Activated T-helper 1 cell treated with anti-CD3 and anti-CD28 coated beads, Interleukin-12 subunit alpha, Interleukin-12 subunit beta, Interleukin-2, Interleukin-4 antibody, amounts not matched to agents 30 ng/mL and 10 ng/mL and 1 ng/mL, durations not matched to agents 14 hours and 24 hours and 36 hours (primary cell): ENCODE measurements around the gene MARK4. TPM values are rescaled to one million over a fixed set of nuclear protein-coding genes. Genes with fewer than 3 reads are reported as not detected.
"Not testable (repeated sequence)": the region's sequence is repeated elsewhere in the genome, so short reads cannot be mapped to it uniquely, and the experiment has no call there.

Experiments used
- DNase-seq: peaks from one replicate; pipeline ENCODE4 v3.0.0; 2021; ENCODE audit warnings: low spot score
- H3K27ac Mint-ChIP-seq: one replicate; pipeline ENCODE4 v1.8.0; 2021; ENCODE audit warnings: mild to moderate bottlenecking, mixed read lengths
- H3K27me3 Mint-ChIP-seq: one replicate; pipeline ENCODE4 v1.8.0; 2022; ENCODE audit warnings: mild to moderate bottlenecking, moderate library complexity, mixed read lengths; ENCODE audit not compliant: insufficient read depth
- H3K36me3 Mint-ChIP-seq: one replicate; pipeline ENCODE4 v1.8.0; 2021; ENCODE audit warnings: low read depth, mixed read lengths
- H3K4me1 Mint-ChIP-seq: one replicate; pipeline ENCODE4 v1.8.0; 2021; ENCODE audit warnings: low read depth, mixed read lengths
- H3K4me3 Mint-ChIP-seq: one replicate; pipeline ENCODE4 v1.8.0; 2021; ENCODE audit warnings: mild to moderate bottlenecking, moderate library complexity, mixed read lengths
- H3K9me3 Mint-ChIP-seq: one replicate; pipeline ENCODE4 v1.8.0; 2021; ENCODE audit warnings: mixed read lengths
- intact Hi-C: fragments of 100-400 bp; cut with micrococcal nuclease; formaldehyde crosslinking; loops from one replicate; pipeline ENCODE4 v1.15.1; 2024
- total RNA-seq: library from RNA; stranded (reverse); gene quantifications from 2 replicates; pipeline ENCODE4 v1.2.3, GENCODE V29; 2022

MARK4 gene
- total RNA-seq, 1 donor from 2014 or later = 27.2 TPM

DNA sequence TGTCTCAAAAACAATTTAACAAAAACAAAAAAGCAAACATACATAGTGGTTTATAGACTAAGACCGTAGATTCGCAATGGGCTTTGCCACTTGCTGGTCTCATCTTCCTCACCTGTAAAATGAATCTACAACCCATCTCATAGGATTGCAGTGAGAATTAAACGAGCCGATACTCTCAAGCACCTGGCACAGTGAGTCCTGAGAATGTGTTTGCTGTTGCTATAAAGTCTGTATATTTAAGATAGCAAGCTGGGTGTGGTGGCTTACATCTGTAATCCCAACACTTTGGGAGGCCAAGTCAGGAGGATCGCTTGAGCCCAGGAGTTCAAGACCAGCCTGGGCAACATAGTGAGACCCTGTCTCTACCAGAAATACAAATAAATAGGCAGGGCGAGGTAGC is 28.3 kb upstream of the MARK4 start:
- no peak for DNase-seq
- peaks cover 21% of the 10 kb centered on the region for H3K27me3 Mint-ChIP-seq
- H3K4me3 Mint-ChIP-seq = no peak overlapping the region
- H3K36me3 Mint-ChIP-seq = no peaks in the 10 kb centered on the region
- intact Hi-C loops = no loop called here
- H3K27ac Mint-ChIP-seq = no peak overlapping the region
- H3K4me1 Mint-ChIP-seq = no peaks in the 10 kb centered on the region
- H3K9me3 Mint-ChIP-seq = no peaks in the 10 kb centered on the region

DNA sequence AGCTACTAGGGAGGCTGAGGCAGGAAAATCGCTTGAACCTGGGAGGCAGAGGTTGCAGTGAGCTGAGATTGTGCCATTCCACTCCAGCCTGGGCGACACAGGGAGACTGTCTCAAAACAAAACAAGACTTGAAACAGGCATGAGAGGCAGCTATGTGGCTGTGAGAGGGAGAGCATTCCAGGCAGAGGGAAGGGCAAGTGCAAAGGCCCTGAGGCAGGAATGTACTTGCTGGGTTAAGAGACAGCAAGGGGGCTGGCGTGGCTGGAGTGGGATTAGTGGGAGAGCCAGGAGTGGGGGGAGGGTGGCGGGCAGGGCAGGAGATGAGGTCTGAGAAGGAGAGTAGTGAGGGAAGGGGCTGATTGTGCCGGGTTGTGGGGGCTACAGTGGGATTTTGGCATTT is 27.2 kb upstream of the MARK4 start:
- Mint-ChIP-seq H3K4me1 (no peaks in the 10 kb centered on the region), H3K36me3 (no peaks in the 10 kb centered on the region), H3K9me3 (no peaks in the 10 kb centered on the region), H3K27me3 (peaks cover 14% of the 10 kb centered on the region), H3K27ac (no peak overlapping the region), H3K4me3 (no peak overlapping the region)
- intact Hi-C loops = no loop called here
- no peak for DNase-seq

GRCh38 chr19:45224645-45225044 is 26.4 kb upstream of the MARK4 start:
- DNase-seq = no peak
- Mint-ChIP-seq H3K36me3 (no peaks in the 10 kb centered on the region), H3K4me1 (no peaks in the 10 kb centered on the region), H3K27me3 (peaks cover 14% of the 10 kb centered on the region), H3K4me3 (no peak overlapping the region), H3K9me3 (no peaks in the 10 kb centered on the region), H3K27ac (no peak overlapping the region)
- intact Hi-C loops = no loop called here

DNA sequence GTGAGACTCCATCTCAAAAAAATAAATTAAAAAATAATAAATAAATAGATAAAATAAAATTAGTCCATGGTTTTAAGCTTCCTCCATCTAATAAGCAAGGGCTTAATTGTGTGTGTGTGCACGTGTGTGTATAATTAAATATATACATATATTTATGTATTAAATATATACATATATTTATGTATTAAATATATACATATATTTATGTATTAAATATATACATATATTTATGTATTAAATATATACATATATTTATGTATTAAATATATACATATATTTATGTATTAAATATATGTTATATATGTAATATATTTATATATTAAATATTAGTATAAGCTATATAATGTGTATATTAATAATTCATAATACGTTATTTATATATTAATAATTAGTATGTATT is 22.0 kb upstream of the MARK4 start:
- H3K4me3 Mint-ChIP-seq, H3K9me3 Mint-ChIP-seq, H3K27ac Mint-ChIP-seq, H3K27me3 Mint-ChIP-seq, H3K36me3 Mint-ChIP-seq, H3K4me1 Mint-ChIP-seq, intact Hi-C loops, DNase-seq: not testable (repeated sequence)

GRCh38 chr19:45231891-45232290 is 19.2 kb upstream of the MARK4 start:
- DNase-seq = no peak
- no peak overlapping the region for H3K27ac Mint-ChIP-seq
- H3K27me3 Mint-ChIP-seq = peaks cover 17% of the 10 kb centered on the region
- H3K4me1 Mint-ChIP-seq = no peaks in the 10 kb centered on the region
- H3K36me3 Mint-ChIP-seq = no peaks in the 10 kb centered on the region
- no peaks in the 10 kb centered on the region for H3K9me3 Mint-ChIP-seq
- no peak overlapping the region for H3K4me3 Mint-ChIP-seq
- intact Hi-C loops = no loop called here

DNA sequence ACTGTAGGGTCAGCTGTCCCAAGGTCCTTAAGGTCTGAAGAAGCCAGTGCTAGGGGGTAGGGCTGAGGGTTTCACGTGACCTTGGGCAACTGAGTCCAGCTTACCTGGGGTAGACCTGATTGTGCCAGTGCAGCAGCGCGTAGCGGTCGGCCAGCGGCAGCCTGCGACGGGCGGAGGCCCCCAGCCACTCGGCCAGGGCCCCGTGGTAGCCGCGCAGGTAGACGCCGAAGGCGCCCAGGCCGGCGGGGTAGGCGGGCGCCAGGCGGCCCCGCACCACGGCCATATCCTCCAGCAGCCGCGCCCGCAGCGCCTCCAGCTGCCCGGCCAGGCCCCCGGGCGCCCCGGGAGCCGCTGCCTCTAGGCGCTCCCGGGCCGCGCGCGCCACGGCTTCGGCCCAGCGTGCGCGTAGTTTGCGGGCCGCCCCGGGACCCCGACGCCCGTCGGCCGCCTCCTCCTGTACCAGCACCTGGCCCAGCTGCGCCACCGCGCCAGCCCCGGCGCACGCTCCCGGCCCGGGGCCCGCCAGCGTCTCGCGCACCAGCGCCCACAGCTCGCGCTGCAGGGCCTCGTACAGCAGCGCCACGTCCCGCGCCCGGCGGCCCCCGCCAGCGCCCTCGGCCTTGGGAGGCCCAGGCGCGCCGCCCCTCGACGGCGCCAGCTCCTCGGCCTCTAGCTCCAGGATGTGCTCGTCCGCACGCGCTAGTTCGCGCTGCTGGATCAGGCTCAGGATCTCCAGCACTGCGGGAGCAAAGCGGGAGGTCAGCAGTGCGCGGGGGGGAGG is 16.8 kb upstream of the MARK4 start:
- no peaks in the 10 kb centered on the region for H3K4me1 Mint-ChIP-seq
- peaks cover 20% of the 10 kb centered on the region for H3K27me3 Mint-ChIP-seq
- intact Hi-C loops = no loop called here
- no peak for DNase-seq
- H3K9me3 Mint-ChIP-seq = no peaks in the 10 kb centered on the region
- no peak overlapping the region for H3K4me3 Mint-ChIP-seq
- H3K36me3 Mint-ChIP-seq = no peaks in the 10 kb centered on the region
- H3K27ac Mint-ChIP-seq = no peak overlapping the region

DNA sequence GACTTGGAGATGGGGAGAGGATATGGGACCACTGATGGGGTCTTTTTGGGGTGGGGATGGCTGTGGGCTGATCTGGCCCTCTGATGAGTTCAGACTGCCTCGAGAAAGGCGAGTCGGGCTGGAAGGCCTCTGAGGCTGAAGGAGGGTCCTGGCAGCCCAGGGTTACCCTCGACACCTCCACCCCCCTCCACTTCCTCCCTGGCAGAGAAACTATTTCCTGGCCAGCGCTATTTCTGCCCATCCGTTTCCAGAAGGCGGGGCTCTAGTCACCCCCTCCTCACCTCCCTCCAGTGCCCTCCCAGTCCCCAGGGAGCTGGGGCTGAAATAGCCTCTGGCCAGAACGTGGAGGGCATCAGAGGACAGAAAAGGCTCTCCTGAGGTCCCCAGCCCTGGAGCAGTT is 15.6 kb upstream of the MARK4 start:
- no peak overlapping the region for H3K27ac Mint-ChIP-seq

GRCh38 chr19:45238556-45238955 is 12.5 kb upstream of the MARK4 start:
- DNase-seq = no peak
- no peaks in the 10 kb centered on the region for H3K36me3 Mint-ChIP-seq
- no peaks in the 10 kb centered on the region for H3K4me1 Mint-ChIP-seq
- H3K9me3 Mint-ChIP-seq = no peaks in the 10 kb centered on the region
- no peak overlapping the region for H3K4me3 Mint-ChIP-seq
- H3K27me3 Mint-ChIP-seq = peaks cover 20% of the 10 kb centered on the region
- no peak overlapping the region for H3K27ac Mint-ChIP-seq
- intact Hi-C loops = no loop called here

More for the DNA sequence above, 15.6 kb upstream of the MARK4 start:
- no peaks in the 10 kb centered on the region for H3K9me3 Mint-ChIP-seq
- H3K27me3 Mint-ChIP-seq = peaks cover 20% of the 10 kb centered on the region
- no peak for DNase-seq
- intact Hi-C loops = no loop called here
- no peaks in the 10 kb centered on the region for H3K4me1 Mint-ChIP-seq
- H3K4me3 Mint-ChIP-seq = no peak overlapping the region
- H3K36me3 Mint-ChIP-seq = no peaks in the 10 kb centered on the region

GRCh38 chr19:45243144-45243732 is 7.8 kb upstream of the MARK4 start:
- H3K27ac Mint-ChIP-seq = no peak overlapping the region
- intact Hi-C loops = no loop called here
- DNase-seq = no peak

DNA sequence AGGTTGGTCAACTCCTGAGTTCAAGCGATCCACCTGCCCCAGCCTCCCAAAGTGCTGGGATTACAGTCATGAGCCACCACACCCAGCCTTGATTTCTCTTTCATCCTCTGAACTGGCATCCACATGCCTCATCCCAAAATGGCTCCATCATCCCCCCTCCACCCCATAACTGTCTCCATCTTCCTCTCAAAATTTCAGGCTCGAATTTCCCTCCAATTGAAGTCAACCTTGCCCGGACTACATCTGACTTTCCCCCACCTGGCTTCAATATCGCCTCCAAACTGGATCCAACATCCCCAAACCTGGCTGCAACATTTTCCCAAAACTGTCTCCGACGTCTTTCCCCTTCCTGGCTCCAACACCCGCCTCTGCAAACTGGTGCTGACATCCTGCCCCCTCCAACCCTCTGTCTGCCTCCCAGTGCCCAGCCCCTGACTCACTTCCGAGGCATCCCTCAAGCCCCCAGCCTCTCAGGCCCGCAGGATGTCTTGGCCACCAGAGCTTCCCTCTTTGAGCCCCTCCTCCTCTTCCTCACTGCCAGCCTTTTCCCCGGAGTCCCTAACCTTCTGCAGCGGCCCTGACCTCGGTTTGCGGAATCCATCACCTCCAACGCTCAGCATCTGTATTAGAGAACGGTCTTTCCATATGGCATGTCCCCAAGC is 6.8 kb upstream of the MARK4 start:
- intact Hi-C loops = no loop called here
- Mint-ChIP-seq H3K27me3 (no peaks in the 10 kb centered on the region), H3K9me3 (no peaks in the 10 kb centered on the region)

More at GRCh38 chr19:45243144-45243732, 7.8 kb upstream of the MARK4 start:
- Mint-ChIP-seq H3K9me3 (no peaks in the 10 kb centered on the region), H3K4me1 (no peaks in the 10 kb centered on the region), H3K36me3 (no peaks in the 10 kb centered on the region), H3K4me3 (no peak overlapping the region), H3K27me3 (peaks cover under 1% of the 10 kb centered on the region)

GRCh38 chr19:45245334-45245787 is 5.7 kb upstream of the MARK4 start, which contains the start of gene EXOC3L2:
Gene EXOC3L2 (minus strand): TSS chr19:45245407. CDS start chr19:45239045, 6,362 bp downstream.
- DNase-seq = no peak
- Mint-ChIP-seq H3K9me3 (no peaks in the 10 kb centered on the region), H3K4me1 (no peaks in the 10 kb centered on the region), H3K4me3 (no peak within 1 kb of the TSS), H3K36me3 (no peaks in the 10 kb centered on the region), H3K27ac (no peak within 1 kb of the TSS), H3K27me3 (peaks cover 2% of the 10 kb centered on the region)
- intact Hi-C loops = no loop called here

More for the DNA sequence above, 6.8 kb upstream of the MARK4 start:
- Mint-ChIP-seq H3K36me3 (no peaks in the 10 kb centered on the region), H3K4me1 (no peaks in the 10 kb centered on the region), H3K4me3 (no peak overlapping the region), H3K27ac (no peak overlapping the region)
- DNase-seq = no peak

DNA sequence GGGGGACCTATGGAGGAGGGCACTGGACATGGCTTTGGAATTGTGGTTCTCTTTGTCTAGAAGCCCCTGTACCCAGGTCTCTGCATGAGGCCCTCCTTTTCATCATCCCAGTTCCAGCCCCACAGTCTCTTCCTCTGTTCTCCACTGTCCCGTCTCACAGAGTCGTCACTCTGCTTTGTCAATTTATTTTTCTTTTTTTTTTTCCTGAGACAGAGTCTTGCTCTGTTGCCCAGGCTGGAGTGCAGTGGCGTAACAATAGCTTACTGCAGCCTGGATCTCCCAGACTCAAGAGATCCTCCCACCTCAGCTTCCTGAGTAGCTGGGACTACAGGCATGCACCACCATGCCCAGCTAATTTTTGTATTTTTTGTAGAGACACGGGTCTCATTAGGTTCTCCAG is 5.2 kb upstream of the MARK4 start:
- H3K27ac Mint-ChIP-seq = no peak overlapping the region
- H3K4me1 Mint-ChIP-seq = peaks cover 4% of the 10 kb centered on the region
- no peaks in the 10 kb centered on the region for H3K36me3 Mint-ChIP-seq
- intact Hi-C loops = no loop called here
- no peaks in the 10 kb centered on the region for H3K9me3 Mint-ChIP-seq
- H3K4me3 Mint-ChIP-seq = no peak overlapping the region
- H3K27me3 Mint-ChIP-seq = peaks cover 2% of the 10 kb centered on the region
- no peak for DNase-seq

DNA sequence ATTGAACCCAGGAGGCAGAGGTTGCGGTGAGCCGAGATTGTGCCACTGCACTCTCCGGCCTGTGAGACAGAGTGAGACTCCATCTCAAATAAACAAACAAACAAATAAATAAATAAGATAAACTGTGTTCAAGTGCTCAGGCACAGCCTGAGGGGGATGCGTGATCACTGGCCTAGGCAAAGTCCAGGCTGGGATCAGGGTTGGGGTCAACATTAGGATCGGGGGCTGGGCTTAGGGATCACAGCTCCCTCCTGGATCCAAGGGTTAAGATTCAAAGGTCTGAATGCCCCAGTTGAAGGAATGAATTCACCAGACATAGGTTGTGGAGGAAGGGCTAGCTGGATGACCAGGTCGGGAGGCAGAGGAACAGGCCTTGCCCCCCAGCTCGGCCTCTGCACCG is 3.9 kb upstream of the MARK4 start:
- peaks cover 7% of the 10 kb centered on the region for H3K4me1 Mint-ChIP-seq
- H3K9me3 Mint-ChIP-seq = no peaks in the 10 kb centered on the region
- H3K27me3 Mint-ChIP-seq = peaks cover 2% of the 10 kb centered on the region
- H3K4me3 Mint-ChIP-seq = no peak overlapping the region
- no peak overlapping the region for H3K27ac Mint-ChIP-seq
- intact Hi-C loops = no loop called here
- H3K36me3 Mint-ChIP-seq = no peaks in the 10 kb centered on the region
- DNase-seq = no peak
